Osteocyte (in vitro differentiated cells): ENCODE data around the gene SNRPD2. TPM values are rescaled to one million over a fixed set of nuclear protein-coding genes. Genes with fewer than 3 reads are reported as not detected.

ENCODE experiments used
- DNase-seq: peaks from one replicate; pipeline ENCODE4 v3.0.0; 2021; ENCODE audit warnings: mixed read lengths; ENCODE audit not compliant: unreplicated experiment; ENCODE audit errors: extremely low spot score
- H3K27ac Mint-ChIP-seq: one replicate; pipeline ENCODE4 v1.8.0; 2021; ENCODE audit warnings: mild to moderate bottlenecking, mixed read lengths; ENCODE audit not compliant: unreplicated experiment
- H3K27me3 Mint-ChIP-seq: one replicate; pipeline ENCODE4 v1.8.0; 2021; ENCODE audit warnings: mixed read lengths; ENCODE audit not compliant: unreplicated experiment
- H3K36me3 Mint-ChIP-seq: one replicate; pipeline ENCODE4 v1.8.0; 2021; ENCODE audit warnings: mixed read lengths; ENCODE audit not compliant: unreplicated experiment
- H3K4me1 Mint-ChIP-seq: one replicate; pipeline ENCODE4 v1.8.0; 2021; ENCODE audit warnings: mixed read lengths; ENCODE audit not compliant: unreplicated experiment
- H3K4me3 Mint-ChIP-seq: one replicate; pipeline ENCODE4 v1.8.0; 2021; ENCODE audit warnings: mild to moderate bottlenecking, moderate library complexity, mixed read lengths; ENCODE audit not compliant: unreplicated experiment
- H3K9me3 Mint-ChIP-seq: one replicate; pipeline ENCODE4 v1.8.0; 2021; ENCODE audit warnings: mixed read lengths; ENCODE audit not compliant: unreplicated experiment
- CTCF ChIP-seq: fragments of 200-600 bp; sonication (generic); IDR thresholded peaks from 2 replicates; pipeline ENCODE4 v1.5.0; 2021; ENCODE audit warnings: antibody characterized with exemption, mild to moderate bottlenecking, moderate library complexity
- total RNA-seq: library from RNA; stranded (reverse); gene quantifications from 2 replicates; pipeline ENCODE4 v1.2.1, GENCODE V29; 2021

Gene SNRPD2
- total RNA-seq, 1 donor from 2014 or later = 366 TPM

GRCh38 chr19:45670670-45671453 is 20.9 kb downstream of the SNRPD2 start:
- peaks cover 26% of the 10 kb centered on the region for H3K27me3 Mint-ChIP-seq
- H3K36me3 Mint-ChIP-seq = no peaks in the 10 kb centered on the region
- peak; percentile 89 for DNase-seq

GRCh38 chr19:45668342-45668871 is 23.3 kb downstream of the SNRPD2 start:
- Mint-ChIP-seq H3K36me3 (no peaks in the 10 kb centered on the region), H3K4me3 (peak overlapping the region; percentile 71), H3K27ac (peak overlapping the region; percentile 1), H3K4me1 (peaks cover 23% of the 10 kb centered on the region), H3K9me3 (no peaks in the 10 kb centered on the region), H3K27me3 (peaks cover 24% of the 10 kb centered on the region)
- no peak for DNase-seq
- TF ChIP-seq CTCF = no peak

More at GRCh38 chr19:45670670-45671453, 20.9 kb downstream of the SNRPD2 start:
- Mint-ChIP-seq H3K4me3 (no peak overlapping the region), H3K4me1 (peaks cover 23% of the 10 kb centered on the region), H3K27ac (no peak overlapping the region), H3K9me3 (no peaks in the 10 kb centered on the region)
- no peak for TF ChIP-seq CTCF

GRCh38 chr19:45667620-45668341 is 24.0 kb downstream of the SNRPD2 start, which contains the start of gene GIPR:
Gene GIPR, plus strand, starts transcription at chr19:45668221. Its CDS starts 1,300 bp downstream, at chr19:45669521.
- no peak for TF ChIP-seq CTCF
- no peaks in the 10 kb centered on the region for H3K36me3 Mint-ChIP-seq
- DNase-seq = no peak

GRCh38 chr19:45664575-45664974 is 27.2 kb downstream of the SNRPD2 start:
- H3K27me3 Mint-ChIP-seq = peaks cover 18% of the 10 kb centered on the region
- TF ChIP-seq CTCF = no peak
- H3K4me3 Mint-ChIP-seq = no peak overlapping the region
- peaks cover 17% of the 10 kb centered on the region for H3K4me1 Mint-ChIP-seq
- no peak overlapping the region for H3K27ac Mint-ChIP-seq
- no peak for DNase-seq
- H3K9me3 Mint-ChIP-seq = no peaks in the 10 kb centered on the region
- no peaks in the 10 kb centered on the region for H3K36me3 Mint-ChIP-seq

More at GRCh38 chr19:45667620-45668341, 24.0 kb downstream of the SNRPD2 start, which contains the start of gene GIPR:
- H3K4me3 Mint-ChIP-seq = peak within 1 kb of the TSS; percentile 71
- peaks cover 23% of the 10 kb centered on the region for H3K4me1 Mint-ChIP-seq
- H3K9me3 Mint-ChIP-seq = no peaks in the 10 kb centered on the region
- peaks cover 22% of the 10 kb centered on the region for H3K27me3 Mint-ChIP-seq
- H3K27ac Mint-ChIP-seq = peak within 1 kb of the TSS; percentile 1

- peaks cover 11% of the 10 kb centered on the region for H3K4me1 Mint-ChIP-seq
- no peaks in the 10 kb centered on the region for H3K9me3 Mint-ChIP-seq
- H3K36me3 Mint-ChIP-seq = no peaks in the 10 kb centered on the region
- DNase-seq = no peak
- no peak overlapping the region for H3K27ac Mint-ChIP-seq
- no peak for TF ChIP-seq CTCF
- peaks cover 25% of the 10 kb centered on the region for H3K27me3 Mint-ChIP-seq
- no peak overlapping the region for H3K4me3 Mint-ChIP-seq
Measured at GRCh38 chr19:45663800-45664199, 28.0 kb downstream of the SNRPD2 start.
